Stimulated activated naive CD4-positive, alpha-beta T cell (primary cell): ENCODE results near the gene NEUROG1.
"Not testable (repeated sequence)": the region's sequence is repeated elsewhere in the genome, so short reads cannot be mapped to it uniquely, and the experiment has no call there.

ENCODE experiments used
- DNase-seq, 6 experiments: peaks; one replicate each; lab custom pipeline; 2025; lab: John Stamatoyannopoulos, UW

NEUROG1 gene

DNA sequence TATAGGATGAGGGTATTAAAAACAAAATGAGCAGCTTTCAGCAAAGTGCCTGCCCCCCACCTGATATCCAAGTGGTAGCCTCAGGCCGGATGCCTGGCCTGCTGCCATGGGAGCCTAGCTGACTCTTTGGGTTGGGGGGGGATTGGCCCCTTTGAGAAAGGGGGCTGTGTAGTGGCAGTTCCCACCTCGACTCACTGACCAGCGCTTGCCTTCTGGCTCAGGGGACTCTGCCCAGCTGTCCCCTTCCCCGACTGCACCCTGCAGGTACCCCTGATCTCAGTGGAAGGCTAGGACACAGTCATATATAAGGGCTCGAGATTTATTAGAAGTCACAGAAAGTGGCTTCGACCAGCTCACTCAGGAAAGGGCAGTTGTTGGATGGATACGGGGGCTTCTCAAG lies 1.5 kb upstream of the NEUROG1 start:
- no peak for DNase-seq

DNA sequence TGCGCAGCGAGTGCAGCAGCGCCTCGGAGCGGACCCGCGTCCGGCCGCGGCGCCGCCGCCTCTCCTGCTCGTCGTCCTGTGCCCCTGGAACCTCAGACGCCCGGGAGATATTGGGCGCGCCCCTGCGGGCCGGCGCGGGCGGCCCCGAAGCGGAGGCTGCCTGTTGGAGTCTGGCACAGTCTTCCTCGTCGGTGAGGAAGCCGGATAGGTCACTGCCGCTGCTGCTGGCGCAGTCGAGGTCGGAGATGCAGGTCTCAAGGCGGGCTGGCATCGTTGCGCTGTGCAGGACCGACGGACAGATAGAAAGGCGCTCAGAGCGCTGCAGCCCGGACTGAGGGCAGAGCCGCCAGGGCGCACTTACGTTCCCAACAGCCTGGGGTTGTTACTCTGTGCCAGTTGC lies 344 bp downstream of the NEUROG1 start:
- DNase-seq, result no peak

DNA sequence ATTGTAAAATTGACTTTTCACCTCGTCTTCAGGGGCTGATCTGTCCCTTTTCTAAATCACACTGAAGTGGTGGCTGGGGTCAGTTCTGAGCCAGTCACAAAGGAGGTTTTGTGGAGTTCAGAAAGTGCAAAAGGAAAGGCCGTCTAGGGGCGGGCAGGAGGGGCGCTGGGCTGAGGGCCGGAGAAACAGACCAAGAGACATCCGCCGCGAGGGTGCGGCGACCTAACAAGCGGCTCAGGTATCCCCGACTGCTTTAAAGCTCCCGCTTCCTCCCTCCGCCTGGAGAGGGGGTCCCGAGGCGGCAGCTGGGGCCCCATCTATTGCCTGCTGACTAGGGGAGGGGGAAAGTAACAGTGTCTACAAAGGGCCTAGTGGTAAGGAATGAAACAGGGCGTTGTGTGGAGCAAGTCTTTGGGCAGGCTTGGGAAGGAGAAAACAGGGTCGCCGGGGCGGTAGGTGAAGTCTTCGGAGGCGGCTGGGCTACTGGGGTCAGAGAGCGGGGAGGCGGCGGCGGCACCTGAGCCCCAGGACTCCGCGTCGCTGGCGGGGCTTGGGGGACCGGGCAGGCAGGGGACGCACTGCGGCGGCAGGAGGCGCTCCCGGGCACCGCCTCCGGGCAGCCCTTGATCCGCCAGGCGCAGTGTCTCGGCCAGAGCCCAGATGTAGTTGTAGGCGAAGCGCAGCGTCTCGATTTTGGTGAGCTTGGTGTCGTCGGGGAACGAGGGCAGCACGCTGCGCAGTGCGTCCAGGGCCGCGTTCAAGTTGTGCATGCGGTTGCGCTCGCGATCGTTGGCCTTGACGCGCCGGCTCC lies 950 bp downstream of the NEUROG1 start:
- no peak for DNase-seq

DNA sequence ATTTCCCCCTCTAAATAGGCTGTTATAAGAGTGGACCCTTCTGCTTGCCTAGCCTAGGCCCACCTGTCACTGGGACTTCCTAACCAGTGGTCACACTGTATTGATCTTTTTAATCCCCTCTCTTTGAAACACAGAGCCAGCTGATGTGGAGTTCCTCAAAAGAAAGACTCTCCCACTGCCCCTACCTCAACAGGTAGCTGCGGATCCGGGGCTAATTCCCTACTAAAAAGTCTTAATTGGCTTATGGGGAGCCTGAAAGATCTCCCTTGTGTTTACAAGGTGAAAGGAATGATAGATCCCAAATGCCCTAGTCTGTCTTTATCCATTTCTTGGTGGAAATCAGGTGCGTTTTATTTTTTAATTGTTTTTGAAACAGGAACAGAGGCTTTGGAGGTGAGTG lies 2.0 kb downstream of the NEUROG1 start:
- no peak for DNase-seq

DNA sequence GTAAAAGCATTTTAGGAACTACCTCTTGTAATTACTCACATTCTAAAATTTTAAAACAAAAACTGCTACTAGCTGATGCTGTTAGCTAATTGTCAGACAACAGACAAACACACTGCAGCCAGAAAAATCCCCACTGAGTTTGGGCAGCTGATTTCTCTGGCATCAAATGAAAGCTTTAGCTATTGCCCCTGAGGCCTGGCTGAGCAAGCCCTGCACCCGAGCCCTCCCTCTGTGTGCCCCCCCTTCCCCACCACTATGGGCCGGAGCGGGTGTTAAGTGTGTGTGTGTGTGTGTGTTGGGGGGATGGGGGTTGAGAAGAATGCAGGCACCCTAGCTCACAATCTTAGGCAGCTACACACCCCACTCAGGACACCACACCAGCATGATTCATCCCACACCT lies 2.4 kb downstream of the NEUROG1 start:
- DNase-seq, result no peak

DNA sequence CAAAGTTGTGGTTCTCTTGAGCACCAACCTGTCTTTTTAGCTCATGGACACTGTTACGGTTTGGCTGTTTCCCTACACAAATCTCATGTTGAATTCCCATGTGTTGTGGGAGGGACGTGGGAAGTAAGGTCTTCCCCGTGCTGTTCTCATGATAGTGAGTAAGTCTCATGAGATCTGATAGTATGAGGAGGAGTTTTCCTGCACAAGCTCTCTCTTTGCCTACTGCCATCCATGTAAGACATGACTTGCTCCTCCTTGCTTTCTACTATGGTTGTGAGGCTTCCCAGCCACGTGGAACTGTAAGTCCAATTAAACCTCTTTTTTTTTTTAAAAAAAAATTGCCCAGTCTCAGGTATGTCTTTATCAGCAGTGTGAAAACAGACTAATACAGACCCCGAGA lies 6.2 kb downstream of the NEUROG1 start:
- DNase-seq, result not testable (repeated sequence)

DNA sequence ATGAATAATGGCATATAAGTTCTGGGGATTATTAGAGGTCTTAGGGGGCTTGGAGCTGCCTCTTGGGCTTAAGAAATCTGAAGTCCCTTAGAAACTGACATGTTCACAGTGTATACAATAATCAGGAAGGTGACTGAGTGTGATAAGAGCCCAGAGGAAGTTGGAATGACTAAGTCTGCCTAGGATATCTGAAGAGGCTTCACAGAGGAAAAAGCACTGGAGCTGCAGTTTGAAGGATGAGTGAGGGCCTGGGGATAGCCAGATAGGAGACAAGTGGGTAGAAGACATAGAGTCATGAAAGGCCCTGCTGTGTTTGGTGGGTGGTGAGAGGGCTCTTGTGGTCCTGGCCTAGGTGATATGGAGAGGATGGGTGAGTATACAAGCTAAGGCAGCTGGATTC lies 8.8 kb downstream of the NEUROG1 start:
- no peak for DNase-seq

DNA sequence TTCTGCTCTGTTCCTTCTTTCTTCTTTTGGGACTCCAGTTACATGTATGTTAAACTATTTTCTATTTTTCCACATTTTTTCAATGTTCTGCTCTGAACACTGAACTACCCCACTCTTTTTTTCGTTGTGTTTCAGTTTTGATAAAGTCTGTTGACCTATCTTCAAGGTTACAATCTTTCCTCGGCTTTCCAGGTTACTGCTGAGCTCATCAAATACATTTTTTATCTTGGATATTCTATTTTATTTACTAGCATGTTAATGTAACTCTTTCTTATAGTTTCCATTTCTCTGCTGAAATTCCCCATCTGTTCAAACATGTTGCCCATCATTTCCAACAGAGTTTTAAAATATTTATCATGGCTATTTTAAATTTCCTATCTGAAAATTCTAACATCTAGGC lies 13.8 kb downstream of the NEUROG1 start:
- no peak for DNase-seq

DNA sequence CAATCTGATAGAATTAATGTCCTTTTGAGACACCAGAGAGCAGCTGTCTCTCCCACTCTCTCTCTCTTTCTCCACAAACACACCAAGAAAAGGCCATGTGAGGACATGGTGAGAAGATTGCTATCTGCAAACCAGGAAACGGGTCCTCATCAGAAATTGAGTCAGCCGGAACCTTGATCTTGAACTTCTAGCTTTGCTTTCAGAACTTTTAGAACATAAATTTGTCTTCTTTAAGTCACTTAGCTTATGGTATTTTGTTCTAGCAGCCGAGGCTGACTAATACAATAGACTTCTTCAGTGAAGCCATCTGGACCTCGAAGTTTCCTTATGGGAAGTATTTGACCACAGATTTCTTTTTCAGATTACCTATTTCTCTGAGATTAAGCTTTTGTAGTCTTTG lies 18.1 kb downstream of the NEUROG1 start:
- no peak for DNase-seq

DNA sequence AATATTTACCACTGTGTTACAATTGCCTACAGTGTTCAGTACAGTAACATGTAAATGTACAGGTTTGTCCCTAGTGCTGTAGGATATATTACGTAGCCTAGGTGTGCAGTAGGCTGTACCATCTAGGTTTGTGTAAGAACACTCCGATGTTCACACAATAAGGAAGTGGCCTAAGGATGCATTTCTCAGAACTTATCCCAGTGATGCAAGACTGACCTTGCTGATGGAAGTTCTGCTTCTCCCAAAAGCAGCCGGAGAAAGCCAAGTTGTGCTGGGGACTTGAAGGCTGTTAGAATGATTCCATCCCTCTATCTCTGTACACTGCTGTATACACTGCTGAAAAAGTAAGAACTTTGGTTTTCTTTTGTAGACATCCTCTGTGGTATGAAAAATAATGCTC lies 21.6 kb downstream of the NEUROG1 start:
- no peak for DNase-seq

DNA sequence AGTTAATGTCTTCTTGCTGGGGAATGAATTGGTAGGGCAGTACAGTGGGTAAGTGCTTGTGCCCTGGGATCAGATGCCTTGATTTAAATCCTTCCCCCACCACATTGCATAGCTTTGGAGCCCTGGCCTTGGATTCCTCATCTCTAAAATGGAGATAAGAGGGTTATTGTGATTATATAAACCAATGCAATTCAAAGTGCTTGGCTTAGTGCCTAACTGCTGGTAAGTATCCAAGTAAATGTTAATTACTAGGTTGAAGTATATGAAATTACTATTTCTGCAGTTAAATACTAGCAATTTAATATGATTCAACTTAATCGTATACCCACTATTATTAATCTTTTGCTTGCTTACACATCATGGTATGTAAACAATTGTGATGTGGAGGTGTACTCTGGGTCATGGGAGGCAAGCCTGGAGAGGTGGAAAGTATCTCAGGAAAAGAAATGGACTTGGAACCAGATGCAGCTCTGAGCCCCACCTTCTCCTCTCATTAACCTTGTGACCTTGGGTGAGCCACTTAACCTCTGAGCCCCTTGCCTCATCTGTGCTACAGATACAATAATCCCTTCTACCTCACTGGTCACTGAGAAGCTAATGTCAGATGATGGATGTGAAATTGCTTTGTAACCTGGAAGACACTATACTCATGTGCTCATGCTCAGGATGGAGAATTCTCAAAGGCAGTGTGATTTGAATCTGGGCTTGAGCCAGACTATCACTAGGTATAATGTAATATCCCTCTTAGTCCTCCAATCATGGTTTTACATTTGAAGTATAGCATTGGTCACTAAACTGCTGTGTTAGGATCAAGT lies 23.8 kb downstream of the NEUROG1 start:
- no peak for DNase-seq

DNA sequence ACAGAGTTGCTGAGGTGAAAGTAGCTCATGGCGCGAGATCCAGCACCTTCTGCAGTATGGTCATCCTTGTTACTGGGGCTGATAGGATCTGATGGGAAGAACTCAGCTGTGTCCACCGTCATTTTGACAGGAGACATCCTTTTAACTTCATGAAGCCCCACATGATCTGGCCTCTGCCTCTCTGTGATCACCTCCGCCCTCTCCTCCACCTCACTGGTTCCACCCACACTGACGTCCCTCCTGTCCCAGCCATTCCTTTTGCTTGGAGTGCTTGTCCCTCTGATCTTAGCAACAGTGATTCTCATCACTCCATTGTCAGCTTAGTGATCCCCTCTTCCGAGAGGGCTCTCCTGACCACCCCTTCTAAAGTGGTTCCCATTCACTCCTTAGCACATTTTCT lies 25.8 kb downstream of the NEUROG1 start:
- no peak for DNase-seq

DNA sequence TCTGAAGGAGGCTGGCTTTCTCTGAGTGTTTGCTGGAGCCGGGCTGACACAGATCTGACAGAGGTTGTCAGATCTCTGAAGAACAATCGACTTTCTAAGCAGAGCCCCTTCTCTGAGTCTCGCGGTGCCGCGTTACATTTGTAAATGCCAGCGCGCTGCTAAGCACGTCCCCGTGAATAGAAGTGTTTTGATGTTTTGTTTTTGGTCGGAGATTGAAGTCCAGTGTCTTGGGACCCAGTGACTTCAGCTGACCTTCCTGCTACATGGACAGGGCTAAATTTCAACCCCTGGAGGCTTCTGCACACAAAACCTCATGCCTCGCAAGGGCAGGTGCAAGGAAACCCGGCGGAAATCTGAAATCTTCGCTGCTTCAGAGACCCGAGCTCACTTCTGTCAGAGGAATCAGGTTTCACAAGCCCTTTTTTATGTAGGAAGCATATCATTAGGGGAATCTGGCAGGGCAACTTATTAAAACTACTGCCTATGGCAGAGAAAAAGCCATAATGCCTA lies 27.2 kb downstream of the NEUROG1 start:
- DNase-seq, result peak in 1 of 6 experiments; percentile 1

DNA sequence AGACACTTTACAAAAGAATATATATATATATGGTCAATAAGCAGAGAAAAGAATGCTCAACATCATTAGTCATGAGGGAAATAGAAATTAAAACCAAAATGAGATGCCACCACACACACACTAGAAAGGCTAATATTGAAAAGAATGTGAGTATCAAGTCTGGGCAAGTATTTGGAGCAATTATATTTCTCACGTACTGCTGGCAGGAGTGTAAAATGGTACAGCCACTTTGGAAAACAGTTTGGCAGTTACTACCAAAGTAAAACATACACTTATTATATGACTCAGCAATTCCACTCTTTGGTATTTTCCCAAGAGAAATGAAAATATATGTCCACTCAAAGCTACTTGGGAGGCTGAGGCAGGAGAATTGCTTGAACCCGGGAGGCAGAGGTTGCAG lies 29.8 kb downstream of the NEUROG1 start:
- DNase-seq, result no peak

DNA sequence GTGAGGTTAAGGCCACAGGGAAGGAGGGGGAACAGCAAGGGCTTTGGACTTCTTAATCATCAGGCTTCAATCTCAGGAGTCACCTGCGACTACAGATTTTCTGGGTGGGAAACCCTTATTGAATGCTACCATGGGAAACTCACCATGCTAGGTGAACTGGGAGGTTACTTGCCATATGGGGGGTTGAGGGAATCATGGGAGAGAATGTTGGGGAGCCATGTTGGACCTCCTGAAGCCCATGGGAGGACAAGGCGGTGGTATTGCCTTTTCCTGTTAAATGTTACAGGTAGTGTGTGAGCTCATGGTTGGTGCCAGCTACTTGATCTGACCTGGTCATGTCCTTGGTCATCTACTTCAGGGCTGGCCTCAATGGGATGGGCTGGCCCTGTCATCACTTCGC lies 31.4 kb downstream of the NEUROG1 start:
- no peak for DNase-seq

DNA sequence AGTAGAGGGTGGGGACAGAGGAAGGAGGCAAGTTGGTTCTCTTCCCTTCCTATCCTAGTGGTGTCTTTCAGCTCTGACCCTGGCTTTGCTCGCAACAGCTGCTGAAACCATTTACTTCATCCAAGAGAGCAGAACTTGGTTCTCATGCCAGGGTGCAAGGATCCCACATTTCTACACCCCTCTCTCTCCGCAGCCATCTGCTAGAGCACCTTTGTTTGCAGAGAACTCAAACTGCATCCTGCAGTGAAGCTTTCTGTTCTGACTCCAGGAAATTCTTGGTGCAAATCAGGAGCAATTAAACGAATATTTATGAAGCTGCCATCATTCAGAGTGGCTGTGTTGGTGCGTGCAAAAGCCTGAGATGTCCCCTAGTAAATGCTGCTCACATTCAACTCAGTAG lies 31.9 kb downstream of the NEUROG1 start:
- DNase-seq, result no peak

DNA sequence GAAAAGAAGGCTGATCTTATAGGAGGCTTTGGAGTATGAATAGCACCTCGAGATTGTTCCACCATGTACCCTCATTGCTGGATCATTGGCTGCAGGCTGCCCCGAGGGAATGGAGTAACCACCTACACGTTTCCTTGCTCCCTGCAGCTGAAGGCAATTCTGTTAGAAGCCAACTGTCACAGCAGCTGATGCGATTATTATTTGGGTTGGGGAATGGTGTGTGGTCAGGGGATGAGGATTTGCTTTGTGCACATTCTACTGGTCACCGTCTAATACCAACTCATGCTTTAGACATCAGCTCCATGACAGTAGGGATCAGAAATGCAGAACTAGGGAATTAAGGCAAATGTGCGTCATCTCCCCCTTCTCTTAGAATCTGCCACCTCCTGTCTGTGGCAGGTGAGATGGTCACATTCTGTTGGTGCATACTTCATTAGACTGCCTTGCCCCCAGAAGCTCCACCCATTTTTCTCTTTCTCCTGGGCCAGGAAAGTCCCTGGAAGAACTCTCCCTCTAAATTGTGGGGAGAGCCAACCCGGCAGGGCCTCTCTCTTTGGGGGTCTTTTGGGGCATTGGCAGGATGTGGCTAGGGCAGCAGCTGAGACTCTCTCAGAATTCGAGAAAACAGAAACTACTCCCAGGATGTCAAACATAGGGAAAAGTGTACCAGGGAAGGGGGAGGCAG lies 32.8 kb downstream of the NEUROG1 start:
- no peak for DNase-seq

DNA sequence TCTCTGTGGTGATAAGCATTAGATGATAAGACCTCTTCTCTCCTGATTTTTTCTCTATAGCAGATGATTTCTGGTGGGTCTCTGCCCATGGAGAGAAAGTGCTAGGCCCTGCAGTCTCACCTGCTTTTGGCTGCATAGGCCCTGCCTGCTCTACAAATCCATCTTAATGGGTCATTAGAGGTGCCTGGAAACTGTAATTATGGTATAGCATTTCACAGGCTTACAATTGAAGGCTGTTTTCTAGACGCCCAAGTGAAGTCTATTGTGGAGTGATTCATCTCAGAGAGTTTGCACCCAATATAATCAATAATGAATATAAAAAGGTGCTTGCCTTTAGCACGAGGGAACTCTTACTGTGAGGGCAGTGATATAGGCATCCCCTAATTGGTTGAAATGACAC lies 33.8 kb downstream of the NEUROG1 start:
- no peak for DNase-seq

DNA sequence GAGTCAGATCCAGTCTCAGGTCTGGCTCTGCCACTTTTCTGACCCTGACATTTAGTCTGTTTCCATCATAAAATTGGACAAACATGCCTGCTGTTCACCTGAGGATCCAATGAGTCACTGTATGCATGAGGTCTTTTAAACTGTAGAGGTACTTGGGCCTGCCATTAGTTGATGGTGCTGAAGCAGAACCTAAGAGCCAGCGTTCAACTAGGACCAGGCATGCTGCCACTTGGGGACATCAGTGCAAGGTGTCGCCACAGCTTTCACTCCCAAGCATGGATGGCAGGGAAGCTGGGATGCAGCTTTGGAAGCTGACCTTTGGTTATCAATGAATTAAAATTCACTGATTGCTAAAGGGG lies 37.1 kb downstream of the NEUROG1 start:
- DNase-seq, result no peak

DNA sequence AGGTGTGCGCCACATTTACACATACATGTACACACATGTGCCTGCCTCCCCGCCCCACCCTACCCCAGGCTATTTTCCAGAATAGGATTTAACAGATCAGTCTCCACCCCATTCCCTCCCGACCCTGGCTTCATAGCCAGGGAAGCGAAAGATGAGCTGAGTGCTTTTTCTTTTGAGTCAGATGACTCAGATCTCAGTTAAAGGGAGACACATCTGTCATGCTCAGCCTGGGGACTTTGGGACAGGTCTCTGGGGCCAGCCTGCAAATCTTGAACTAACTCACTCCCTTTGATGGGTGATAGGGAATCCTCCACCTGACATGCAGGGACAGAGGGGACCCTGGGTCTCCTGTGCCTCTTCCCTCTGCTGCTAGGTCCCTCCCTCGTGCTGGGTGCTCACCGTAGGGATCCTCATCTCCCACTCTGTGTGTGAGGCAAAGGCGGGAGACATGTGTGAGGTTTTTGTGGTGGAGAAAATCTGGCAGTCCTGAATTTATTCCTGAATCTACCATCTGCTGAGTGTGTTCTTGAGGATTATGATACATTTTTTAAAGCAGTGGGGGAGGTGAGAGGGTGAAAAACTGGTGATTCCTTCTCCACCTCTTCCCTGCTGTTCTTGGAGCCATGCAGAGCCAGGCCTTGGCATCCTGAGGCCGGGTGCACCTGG lies 37.7 kb downstream of the NEUROG1 start:
- DNase-seq, result no peak

DNA sequence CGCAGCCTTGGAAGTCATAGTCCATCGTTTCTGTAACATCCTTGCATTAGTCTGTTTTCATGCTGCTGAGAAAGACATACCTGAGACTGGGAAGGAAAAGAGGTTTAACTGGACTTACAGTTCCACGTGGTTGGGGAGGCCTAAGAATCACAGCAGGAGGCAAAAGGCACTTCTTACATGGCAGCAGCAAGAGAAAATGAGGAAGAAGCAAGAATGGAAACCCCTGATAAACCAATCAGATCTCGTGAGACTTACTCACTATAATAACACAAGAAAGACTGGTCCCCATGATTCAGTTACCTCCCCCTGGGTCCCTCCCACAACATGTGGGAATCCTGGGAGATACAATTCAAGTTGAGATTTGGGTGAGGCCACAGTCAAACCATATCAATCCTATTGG lies 40.2 kb downstream of the NEUROG1 start:
- DNase-seq, result not testable (repeated sequence)

DNA sequence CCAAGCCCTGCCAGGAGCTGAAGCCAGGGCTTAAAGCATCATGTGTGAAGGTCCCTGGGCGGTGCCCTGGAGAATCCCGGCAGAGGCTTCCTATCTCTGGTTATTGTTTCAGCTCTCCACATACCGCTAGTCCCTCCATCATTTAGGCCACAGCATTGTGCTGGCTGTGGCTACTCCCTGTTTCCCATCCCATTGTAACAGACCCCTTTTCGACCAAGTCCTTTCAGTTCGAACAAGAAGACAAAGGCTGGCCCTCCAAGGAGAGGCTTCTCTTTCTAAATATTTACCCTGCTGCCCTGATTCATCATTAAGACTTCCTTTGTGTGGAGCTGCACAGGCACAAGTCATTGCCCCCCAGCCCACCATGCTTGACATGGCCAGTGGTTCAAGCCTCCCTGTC lies 41.6 kb downstream of the NEUROG1 start:
- DNase-seq, result no peak
